Heart left ventricle (tissue), 16 donors: Measurements from ENCODE around the gene CCDC61. TPM values are rescaled to one million over a fixed set of nuclear protein-coding genes. Genes with fewer than 3 reads are reported as not detected.

ENCODE experiments used
- ATAC-seq, 4 donors: fragments of 200-7000 bp; cut with Tn5 transposase; one replicate each; pipeline ENCODE4 v1.9.1; 2020 to 2022; ENCODE audit warnings: moderate library complexity in 4 of 4, mild to moderate bottlenecking in 3 of 4, moderate number of reproducible peaks in 1 of 4
- DNase-seq, 5 donors: peaks; one replicate each; pipeline ENCODE4 v3.0.0-alpha.2; 2020
- H3K27ac ChIP-seq, 12 donors: fragments of 200-600 bp; sonication (generic) in 4 of 12; one replicate each; pipeline versions ENCODE4 v1.5.0 to v1.8.0; 2016 to 2022; ENCODE audit warnings: mild to moderate bottlenecking in 2 of 12
- H3K27me3 ChIP-seq, 9 donors: fragments of 200-600 bp; sonication (generic) in 2 of 9; one replicate each; pipeline versions ENCODE4 v1.5.1 to v1.8.0; 2016 to 2022; ENCODE audit warnings: mild to moderate bottlenecking in 3 of 9
- H3K36me3 ChIP-seq, 9 donors: fragments of 200-600 bp; sonication (generic) in 2 of 9; one replicate each; pipeline versions ENCODE4 v1.5.0 to v1.8.0; 2018 to 2022; ENCODE audit warnings: mild to moderate bottlenecking in 2 of 9
- H3K4me1 ChIP-seq, 12 donors: fragments of 200-600 bp; sonication (generic) in 4 of 12; one replicate each; pipeline versions ENCODE4 v1.5.0 to v1.8.0; 2016 to 2022; ENCODE audit warnings: mild to moderate bottlenecking in 3 of 12
- H3K4me3 ChIP-seq, 12 donors: fragments of 200-600 bp; sonication (generic) in 4 of 12; one replicate each; pipeline versions ENCODE4 v1.5.0 to v1.8.0; 2017 to 2022; ENCODE audit warnings: mild to moderate bottlenecking in 9 of 12, moderate library complexity in 4 of 12
- H3K9me3 ChIP-seq, 12 donors: fragments of 200-600 bp; sonication (generic) in 4 of 12; one replicate each; pipeline versions ENCODE4 v1.5.0 to v1.8.0; 2016 to 2022; ENCODE audit warnings: mild to moderate bottlenecking in 1 of 12
- POLR2A ChIP-seq, 2 donors: fragments of 450-650 bp; IDR thresholded peaks; one replicate each; pipeline ENCODE4 v1.6.1; 2017; ENCODE audit warnings: antibody characterized with exemption in 2 of 2, mild to moderate bottlenecking in 2 of 2, moderate library complexity in 2 of 2
- WGBS, 4 donors: extraction: QIAGEN DNeasy Blood & Tissue Kit in 2 of 4; methylation state at CpG; one replicate each; pipeline versions ENCODE4 v1.1.5 to v1.1.7; 2013 to 2018; 5-methylcytosine and 5-hydroxymethylcytosine counted together
- intact Hi-C, 10 donors: fragments of 100-400 bp; cut with DNase I; formaldehyde crosslinking; loops; one replicate each; pipeline versions ENCODE4 v1.11.1 to v1.14.2; 2022
- polyA plus RNA-seq, 2 donors: library from polyadenylated mRNA; stranded (reverse); fragments of 200-250 nt; gene quantifications; one replicate each; pipeline ENCODE4 v1.2.3, GENCODE V29; 2013
- total RNA-seq, 9 donors: library from RNA; depleted of rRNA in 2 of 9; stranded (reverse); fragments of >200 nt in 2 of 9; fragmentation: NEBNext Ultra II Directional in 3 of 9; extraction: Animal tissue kit (Norgen Biotek cat#: 25700) in 3 of 9; gene quantifications; one replicate each; pipeline versions ENCODE4 v1.1.0 to v1.2.4, GENCODE V29; 2016 to 2023
- TF ChIP-seq, protein P1 (sequence below), 12 donors: fragments of 200-600 bp; sonication (generic) in 4 of 12; IDR thresholded peaks; one replicate each; pipeline versions ENCODE4 v1.5.0 to v1.8.0; 2018 to 2022; ENCODE audit warnings: antibody characterized with exemption in 12 of 12, mild to moderate bottlenecking in 5 of 12
- donor health status: ischemic (EF 13 %, LVEDD 7.1; RV severe dilation, severe dysfunction).
- donor health status: healthy with polysubstance abuse.
- donor health status: DM: no; HTN: yes; CAD: no.
- donor health status: DM: no; HTN: no; CAD: no.
- donor health status: ischemic (EF 25% LVEDD 6.9; RV normal size, moderate dysfunction).
- donor health status: ischemic (EF 25% LVEDD 5.7; RV mildly dilated, moderate dysfunction).
- donor health status: healthy.
- donor health status: DM: yes; HTN: yes; CAD: no.
- donor health status: ischemic (EF 35%, LVEDD 5.7; RV mildly dilated, moderate dysfunction).
- donor health status: nonischemic (EF 11% LVEDD 7.7; RV severe dilation, severe dysfunction).
- donor health status: DM: yes; HTN: yes; CAD: no.
- donor health status: PGD.
- donor health status: ischemic (EF 29% LVEDD 5.4; RV normal size, mild dysfunction).
- donor health status: nonischemic (EF 23%, LVEDD 6.1; RV moderate dilation, normal function).

CCDC61 gene
- total and polyA plus RNA-seq, 11 donors, result 4.1 to 13.7 (median 6.8) TPM

DNA sequence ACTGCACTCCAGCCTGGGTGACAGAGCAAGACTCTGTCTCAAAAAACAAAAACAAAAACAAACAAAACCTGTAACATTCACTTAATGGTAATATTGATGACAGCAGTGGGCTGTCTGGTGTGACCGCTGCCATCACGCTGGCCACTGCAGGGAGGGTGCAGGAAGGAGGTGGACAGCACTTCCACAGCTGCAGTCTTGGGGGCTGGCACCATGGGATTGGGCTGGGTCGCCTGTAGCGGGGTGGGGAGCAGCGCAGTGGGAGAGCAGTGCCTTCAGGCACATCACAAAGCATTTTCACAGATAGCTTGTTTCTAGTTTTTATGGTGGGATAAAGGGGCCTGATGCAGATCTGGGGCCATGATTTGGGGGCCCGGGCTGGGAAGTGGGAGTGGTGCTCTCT is 40.3 kb downstream of the CCDC61 start:
- no peaks in the 10 kb centered on the region for H3K4me1 ChIP-seq
- H3K27me3 ChIP-seq, result peaks cover 0 to 23% (median 6%) of the 10 kb centered on the region in 9 donors
- WGBS, 4 donors, result 75 to 80% (median 78%) methylated on average over 6 of the region's 6 CpGs
- H3K9me3 ChIP-seq, result peaks cover 0 to 4% (median 0%) of the 10 kb centered on the region in 12 donors
- H3K36me3 ChIP-seq, result no peaks in the 10 kb centered on the region
- TF ChIP-seq POLR2A (IDR thresholded peaks at IDR 0.05), result no peak
- TF ChIP-seq, protein P1, sequence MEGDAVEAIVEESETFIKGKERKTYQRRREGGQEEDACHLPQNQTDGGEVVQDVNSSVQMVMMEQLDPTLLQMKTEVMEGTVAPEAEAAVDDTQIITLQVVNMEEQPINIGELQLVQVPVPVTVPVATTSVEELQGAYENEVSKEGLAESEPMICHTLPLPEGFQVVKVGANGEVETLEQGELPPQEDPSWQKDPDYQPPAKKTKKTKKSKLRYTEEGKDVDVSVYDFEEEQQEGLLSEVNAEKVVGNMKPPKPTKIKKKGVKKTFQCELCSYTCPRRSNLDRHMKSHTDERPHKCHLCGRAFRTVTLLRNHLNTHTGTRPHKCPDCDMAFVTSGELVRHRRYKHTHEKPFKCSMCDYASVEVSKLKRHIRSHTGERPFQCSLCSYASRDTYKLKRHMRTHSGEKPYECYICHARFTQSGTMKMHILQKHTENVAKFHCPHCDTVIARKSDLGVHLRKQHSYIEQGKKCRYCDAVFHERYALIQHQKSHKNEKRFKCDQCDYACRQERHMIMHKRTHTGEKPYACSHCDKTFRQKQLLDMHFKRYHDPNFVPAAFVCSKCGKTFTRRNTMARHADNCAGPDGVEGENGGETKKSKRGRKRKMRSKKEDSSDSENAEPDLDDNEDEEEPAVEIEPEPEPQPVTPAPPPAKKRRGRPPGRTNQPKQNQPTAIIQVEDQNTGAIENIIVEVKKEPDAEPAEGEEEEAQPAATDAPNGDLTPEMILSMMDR (IDR thresholded peaks at IDR 0.05), result no peak
- H3K4me3 ChIP-seq, result no peak overlapping the region
- ATAC-seq (no peak), DNase-seq (no peak)
- no peak overlapping the region for H3K27ac ChIP-seq
- intact Hi-C loops, result no loop called here

DNA sequence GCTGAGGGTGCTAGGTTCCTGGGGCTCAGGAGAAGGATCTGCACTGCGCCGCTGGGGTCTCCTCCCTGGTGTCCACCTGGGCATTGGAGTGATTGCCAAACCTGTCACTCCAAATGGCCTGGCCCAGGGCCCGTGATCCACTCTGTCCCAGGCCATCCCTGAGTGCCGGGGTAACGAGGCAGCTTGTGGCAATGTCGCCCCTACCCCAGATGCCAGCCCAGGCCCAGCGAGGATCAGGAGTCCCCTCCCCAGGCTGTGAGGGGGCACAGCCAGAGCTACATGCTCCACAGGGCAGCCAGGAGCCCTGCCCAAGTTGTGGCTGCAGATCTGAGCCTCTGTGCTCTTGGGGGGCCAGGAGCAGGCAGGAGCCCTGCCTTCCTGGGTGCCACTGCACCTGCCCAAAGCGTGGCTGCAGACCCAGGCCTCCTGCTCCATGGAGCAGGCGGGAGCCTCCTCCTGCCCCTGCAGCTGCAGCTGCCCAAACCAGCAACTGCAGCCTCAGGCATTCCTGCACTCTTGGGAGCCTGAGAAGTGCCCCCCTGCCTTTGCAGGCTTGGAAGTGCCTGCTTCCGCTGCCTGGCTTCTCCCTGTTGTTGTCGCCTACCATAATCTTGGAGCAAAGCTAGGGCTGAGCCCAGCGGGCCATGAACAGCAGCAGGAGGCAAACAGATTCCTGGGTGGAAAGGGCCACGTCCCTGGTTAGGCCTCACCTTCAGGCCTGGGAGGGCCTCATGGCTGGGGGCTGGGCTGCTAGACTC is 40.9 kb downstream of the CCDC61 start:
- Histone ChIP-seq H3K4me1 (no peaks in the 10 kb centered on the region), H3K27ac (no peak overlapping the region), H3K4me3 (no peak overlapping the region), H3K36me3 (no peaks in the 10 kb centered on the region), H3K27me3 (peaks cover 0 to 29% (median 11%) of the 10 kb centered on the region in 9 donors), H3K9me3 (peaks cover 0 to 4% (median 0%) of the 10 kb centered on the region in 12 donors)
- ATAC-seq (no peak), DNase-seq (no peak)
- TF ChIP-seq, protein P1 (IDR thresholded peaks at IDR 0.05), result no peak
- TF ChIP-seq POLR2A (IDR thresholded peaks at IDR 0.05), result no peak
- WGBS, 4 donors, result 72 to 80% (median 76%) methylated on average over 4 to 13 of the region's 13 CpGs
- intact Hi-C loops, result no loop called here

DNA sequence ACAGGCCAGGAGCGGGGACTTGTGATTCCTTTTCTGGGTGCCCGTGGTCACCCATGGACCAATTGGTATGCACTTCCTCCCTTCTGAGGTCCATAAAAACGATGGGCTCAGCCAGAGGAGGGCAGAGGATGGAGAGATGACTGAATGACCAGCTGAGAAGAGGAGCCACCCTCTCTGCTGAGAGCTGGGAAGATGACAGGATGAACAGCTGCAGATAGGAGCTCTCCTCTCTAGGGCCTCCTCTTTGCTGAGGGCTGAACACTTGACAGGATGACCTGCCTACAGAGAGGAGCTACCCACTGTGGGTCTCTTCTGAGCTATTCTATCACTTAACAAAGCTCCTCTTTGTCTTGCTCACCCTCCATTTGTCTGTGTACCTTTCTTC is 41.5 kb downstream of the CCDC61 start:
- DNase-seq, result no peak
- no peak for TF ChIP-seq POLR2A (IDR thresholded peaks at IDR 0.05)
- TF ChIP-seq, protein P1 (IDR thresholded peaks at IDR 0.05), result no peak
- 54 to 74% (median 60%) methylated on average over 3 of the region's 3 CpGs for WGBS, 4 donors

DNA sequence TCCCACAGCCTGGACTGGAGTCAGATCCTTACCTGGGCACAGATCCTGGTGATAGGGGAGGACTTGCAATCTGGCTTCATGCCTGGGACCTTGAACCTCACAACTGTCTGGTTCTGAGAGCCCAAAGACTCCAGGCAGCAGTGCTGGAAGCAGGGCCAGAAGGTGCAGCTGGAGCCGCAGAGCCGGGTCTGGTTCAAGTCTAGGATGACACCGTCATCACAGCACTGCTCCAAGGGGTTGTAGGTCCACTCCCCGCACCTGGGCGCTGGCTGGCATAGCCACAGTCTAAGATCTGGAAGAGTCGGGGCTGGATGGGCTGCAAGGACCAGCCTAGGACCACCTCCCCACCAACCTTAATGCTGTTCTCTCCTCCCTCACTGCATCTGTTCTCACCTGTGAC is 44.9 kb downstream of the CCDC61 start:
- intact Hi-C loops, result no loop called here
- Histone ChIP-seq H3K4me1 (no peaks in the 10 kb centered on the region), H3K9me3 (peaks cover 0 to 4% (median 0%) of the 10 kb centered on the region in 12 donors), H3K36me3 (no peaks in the 10 kb centered on the region), H3K4me3 (no peak overlapping the region), H3K27ac (no peak overlapping the region), H3K27me3 (peaks cover 0 to 43% (median 15%) of the 10 kb centered on the region in 9 donors)
- ATAC-seq (no peak), DNase-seq (no peak)
- WGBS, 4 donors, result 78 to 92% (median 86%) methylated on average over 4 to 6 of the region's 6 CpGs
- no peak for TF ChIP-seq POLR2A (IDR thresholded peaks at IDR 0.05)
- TF ChIP-seq, protein P1 (IDR thresholded peaks at IDR 0.05), result no peak

More for the DNA sequence above, 41.5 kb downstream of the CCDC61 start:
- Histone ChIP-seq H3K4me3 (no peak overlapping the region), H3K4me1 (no peaks in the 10 kb centered on the region), H3K36me3 (no peaks in the 10 kb centered on the region), H3K27me3 (peaks cover 0 to 32% (median 11%) of the 10 kb centered on the region in 9 donors), H3K27ac (no peak overlapping the region), H3K9me3 (peaks cover 0 to 4% (median 0%) of the 10 kb centered on the region in 12 donors)
- ATAC-seq, result no peak
- intact Hi-C loops, result no loop called here
